ENCODE results near the gene DPP9.

DNA sequence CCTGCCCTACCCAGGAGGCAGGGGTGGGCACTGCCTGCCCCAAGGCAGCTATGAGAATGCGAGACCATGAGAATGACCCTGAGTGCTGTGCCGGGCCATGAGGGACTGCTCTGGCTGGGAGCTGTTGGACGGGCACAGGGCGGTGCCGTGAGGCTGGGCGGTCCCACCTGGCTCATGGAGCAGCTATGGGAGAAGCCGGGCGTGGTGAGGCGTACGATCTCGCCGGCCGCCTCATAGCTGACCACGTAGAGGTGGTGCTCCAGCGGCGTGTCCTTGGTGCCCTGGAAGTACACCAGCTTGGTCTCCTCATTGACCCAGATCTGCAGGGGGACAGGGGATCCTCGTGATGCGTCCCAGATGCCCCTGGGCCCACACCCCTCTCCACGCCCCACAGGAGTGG, 34.2 kb downstream of the DPP9 start:
- TF ChIP-seq, protein P1, sequence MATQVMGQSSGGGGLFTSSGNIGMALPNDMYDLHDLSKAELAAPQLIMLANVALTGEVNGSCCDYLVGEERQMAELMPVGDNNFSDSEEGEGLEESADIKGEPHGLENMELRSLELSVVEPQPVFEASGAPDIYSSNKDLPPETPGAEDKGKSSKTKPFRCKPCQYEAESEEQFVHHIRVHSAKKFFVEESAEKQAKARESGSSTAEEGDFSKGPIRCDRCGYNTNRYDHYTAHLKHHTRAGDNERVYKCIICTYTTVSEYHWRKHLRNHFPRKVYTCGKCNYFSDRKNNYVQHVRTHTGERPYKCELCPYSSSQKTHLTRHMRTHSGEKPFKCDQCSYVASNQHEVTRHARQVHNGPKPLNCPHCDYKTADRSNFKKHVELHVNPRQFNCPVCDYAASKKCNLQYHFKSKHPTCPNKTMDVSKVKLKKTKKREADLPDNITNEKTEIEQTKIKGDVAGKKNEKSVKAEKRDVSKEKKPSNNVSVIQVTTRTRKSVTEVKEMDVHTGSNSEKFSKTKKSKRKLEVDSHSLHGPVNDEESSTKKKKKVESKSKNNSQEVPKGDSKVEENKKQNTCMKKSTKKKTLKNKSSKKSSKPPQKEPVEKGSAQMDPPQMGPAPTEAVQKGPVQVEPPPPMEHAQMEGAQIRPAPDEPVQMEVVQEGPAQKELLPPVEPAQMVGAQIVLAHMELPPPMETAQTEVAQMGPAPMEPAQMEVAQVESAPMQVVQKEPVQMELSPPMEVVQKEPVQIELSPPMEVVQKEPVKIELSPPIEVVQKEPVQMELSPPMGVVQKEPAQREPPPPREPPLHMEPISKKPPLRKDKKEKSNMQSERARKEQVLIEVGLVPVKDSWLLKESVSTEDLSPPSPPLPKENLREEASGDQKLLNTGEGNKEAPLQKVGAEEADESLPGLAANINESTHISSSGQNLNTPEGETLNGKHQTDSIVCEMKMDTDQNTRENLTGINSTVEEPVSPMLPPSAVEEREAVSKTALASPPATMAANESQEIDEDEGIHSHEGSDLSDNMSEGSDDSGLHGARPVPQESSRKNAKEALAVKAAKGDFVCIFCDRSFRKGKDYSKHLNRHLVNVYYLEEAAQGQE (IDR thresholded peaks at IDR 0.05; ENCODE audit: insufficient replicate concordance, low read depth): no peak
- TF ChIP-seq, protein P2, sequence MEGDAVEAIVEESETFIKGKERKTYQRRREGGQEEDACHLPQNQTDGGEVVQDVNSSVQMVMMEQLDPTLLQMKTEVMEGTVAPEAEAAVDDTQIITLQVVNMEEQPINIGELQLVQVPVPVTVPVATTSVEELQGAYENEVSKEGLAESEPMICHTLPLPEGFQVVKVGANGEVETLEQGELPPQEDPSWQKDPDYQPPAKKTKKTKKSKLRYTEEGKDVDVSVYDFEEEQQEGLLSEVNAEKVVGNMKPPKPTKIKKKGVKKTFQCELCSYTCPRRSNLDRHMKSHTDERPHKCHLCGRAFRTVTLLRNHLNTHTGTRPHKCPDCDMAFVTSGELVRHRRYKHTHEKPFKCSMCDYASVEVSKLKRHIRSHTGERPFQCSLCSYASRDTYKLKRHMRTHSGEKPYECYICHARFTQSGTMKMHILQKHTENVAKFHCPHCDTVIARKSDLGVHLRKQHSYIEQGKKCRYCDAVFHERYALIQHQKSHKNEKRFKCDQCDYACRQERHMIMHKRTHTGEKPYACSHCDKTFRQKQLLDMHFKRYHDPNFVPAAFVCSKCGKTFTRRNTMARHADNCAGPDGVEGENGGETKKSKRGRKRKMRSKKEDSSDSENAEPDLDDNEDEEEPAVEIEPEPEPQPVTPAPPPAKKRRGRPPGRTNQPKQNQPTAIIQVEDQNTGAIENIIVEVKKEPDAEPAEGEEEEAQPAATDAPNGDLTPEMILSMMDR (IDR thresholded peaks at IDR 0.05; ENCODE audit: insufficient read depth, low read length): no peak
- TF ChIP-seq POLR2AphosphoS5 (IDR thresholded peaks at IDR 0.05; ENCODE audit: low read depth) (no peak), GABPA (IDR thresholded peaks at IDR 0.05; ENCODE audit: low read depth) (no peak)

All from HL-60 (cell line).